Measurements from ENCODE around the gene DDN.

DDN gene

GRCh38 chr12:49013428-49013827 is 14.3 kb upstream of the DDN start:
- no peak for DNase-seq (ENCODE audit: low read depth)

DNA sequence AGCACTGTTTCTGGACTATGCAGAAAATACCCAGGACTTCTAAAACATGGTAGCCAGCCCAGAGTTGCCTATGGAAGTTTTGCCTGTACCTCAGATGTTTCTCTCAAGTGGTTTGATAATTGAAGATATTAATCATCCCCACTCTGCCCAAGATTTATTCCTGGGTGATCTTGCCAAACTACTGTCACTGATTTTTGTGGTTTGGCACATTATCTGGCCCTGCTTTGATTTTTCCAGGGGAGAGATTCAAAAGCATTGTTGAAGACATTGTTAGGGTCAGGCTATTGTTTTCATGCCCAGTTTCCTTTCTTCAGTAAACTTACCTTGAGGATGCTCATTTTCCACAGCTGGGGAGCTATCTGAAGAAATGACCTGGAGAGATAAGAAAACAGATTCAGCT is 13.6 kb upstream of the DDN start:
- no peak for DNase-seq (ENCODE audit: low read depth)

DNA sequence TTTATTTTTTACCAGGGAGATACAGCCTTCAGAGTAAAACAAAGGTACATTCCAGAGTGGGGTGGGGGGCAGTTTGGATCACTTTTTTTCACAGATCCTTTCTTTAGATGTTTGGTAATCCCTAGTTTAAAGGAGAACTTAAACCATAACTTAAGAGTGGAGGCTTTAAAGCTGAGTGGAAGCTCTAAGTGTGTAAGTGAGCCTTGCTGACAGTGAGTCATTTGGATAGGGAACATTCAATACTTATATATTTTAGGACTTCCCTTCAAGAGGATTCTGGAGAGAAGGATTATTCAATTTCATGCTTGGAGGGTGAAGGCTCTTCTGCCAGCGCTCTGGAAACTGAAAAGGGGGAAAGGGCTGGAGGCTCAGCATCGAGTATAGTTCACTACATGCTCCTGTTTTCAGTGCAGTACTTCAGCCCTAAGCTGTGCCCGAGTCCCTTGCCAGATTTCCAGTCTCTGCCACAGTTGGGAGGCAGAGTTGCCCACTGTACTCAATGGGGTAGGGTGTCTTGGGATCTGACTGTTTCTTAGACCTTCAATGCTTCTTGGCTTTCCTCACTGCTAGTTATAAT is 11.0 kb upstream of the DDN start:
- no peak for DNase-seq (ENCODE audit: low read depth)

DNA sequence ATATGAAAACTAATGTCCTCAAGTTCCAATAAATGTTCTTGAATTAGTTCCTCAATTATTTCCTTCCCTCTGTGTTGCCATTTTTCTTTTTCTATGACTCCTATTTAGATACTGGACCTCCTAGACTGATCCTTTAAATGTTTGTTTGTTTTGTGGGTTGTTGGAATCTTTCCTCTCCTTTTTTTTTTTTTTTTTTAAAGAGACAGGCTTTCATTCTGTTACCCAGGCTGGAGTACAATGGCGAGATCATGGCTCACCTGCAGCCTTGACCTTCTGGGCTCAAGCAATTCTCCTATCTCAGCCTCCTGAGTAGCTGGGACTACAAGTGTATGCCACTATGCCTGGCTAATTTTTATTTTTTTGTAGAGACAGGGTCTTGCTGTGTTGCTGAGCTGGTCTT is 9.8 kb upstream of the DDN start:
- no peak for DNase-seq (ENCODE audit: low read depth)

DNA sequence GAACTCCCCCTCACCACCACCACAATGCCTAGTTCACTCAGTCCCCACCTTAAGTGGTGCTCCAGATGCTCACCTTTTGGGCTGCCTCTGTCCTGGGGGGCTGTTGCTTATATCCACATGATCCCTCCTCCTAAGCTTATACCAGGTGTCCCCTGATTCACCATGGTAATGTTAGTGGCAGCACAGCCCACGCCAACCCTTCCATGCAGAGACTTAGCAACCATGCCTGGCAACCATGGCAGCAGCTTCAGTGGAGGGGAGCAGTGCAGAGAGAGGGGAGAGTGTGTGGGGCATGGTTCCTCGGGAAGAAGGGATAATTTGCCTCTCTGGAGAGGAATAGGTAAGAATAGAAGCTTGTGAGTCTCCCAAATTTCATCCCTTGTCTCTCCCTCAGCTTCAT is 1.2 kb upstream of the DDN start:
- DNase-seq (ENCODE audit: low read depth): no peak

GRCh38 chr12:48998497-48999353 is 450 bp downstream of the DDN start:
- no peak for DNase-seq (ENCODE audit: low read depth)

GRCh38 chr12:48997719-48998496 is 1.3 kb downstream of the DDN start:
- DNase-seq (ENCODE audit: low read depth): no peak

- DNase-seq (ENCODE audit: low read depth): no peak
These were observed 2.1 kb downstream of the DDN start for GRCh38 chr12:48996794-48997718.

DNA sequence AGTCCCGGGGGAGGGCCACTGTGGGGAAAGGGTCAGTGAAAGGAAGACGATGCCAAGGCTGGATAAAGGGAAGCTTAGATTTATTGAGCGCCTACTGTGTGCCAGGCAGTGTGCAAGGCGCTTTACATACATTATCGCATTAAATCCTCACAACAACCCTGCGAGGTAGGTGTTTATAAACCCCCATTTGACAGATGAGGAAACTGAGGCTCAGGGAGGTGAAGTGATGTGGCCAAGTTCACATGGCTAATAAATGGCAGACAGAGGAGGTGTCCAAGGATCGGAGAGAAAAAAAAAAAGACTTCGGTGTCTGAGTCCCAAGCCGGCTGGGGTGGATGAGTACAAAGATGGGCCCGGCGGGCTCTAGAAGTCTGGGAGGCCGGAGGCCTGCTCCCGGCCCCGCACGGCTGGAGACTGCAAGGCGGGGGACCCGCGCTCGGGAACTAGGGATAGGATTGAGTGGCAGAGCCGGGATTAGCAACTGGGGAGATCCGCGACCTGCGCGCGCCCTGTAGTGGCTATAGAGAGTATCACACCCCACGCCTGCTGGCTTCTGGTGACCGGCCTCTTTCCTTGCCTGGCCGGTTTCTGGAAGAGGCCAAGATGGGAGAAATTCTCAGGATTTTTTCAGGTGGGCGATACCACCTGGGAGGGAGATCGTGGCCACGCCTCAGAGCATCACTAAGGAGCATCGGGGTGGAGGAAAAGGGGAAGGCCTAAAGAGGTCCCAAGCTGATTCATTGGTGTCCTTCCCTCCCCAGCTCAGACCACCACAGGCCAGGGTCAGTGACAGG is 3.9 kb downstream of the DDN start:
- DNase-seq (ENCODE audit: low read depth): no peak

DNA sequence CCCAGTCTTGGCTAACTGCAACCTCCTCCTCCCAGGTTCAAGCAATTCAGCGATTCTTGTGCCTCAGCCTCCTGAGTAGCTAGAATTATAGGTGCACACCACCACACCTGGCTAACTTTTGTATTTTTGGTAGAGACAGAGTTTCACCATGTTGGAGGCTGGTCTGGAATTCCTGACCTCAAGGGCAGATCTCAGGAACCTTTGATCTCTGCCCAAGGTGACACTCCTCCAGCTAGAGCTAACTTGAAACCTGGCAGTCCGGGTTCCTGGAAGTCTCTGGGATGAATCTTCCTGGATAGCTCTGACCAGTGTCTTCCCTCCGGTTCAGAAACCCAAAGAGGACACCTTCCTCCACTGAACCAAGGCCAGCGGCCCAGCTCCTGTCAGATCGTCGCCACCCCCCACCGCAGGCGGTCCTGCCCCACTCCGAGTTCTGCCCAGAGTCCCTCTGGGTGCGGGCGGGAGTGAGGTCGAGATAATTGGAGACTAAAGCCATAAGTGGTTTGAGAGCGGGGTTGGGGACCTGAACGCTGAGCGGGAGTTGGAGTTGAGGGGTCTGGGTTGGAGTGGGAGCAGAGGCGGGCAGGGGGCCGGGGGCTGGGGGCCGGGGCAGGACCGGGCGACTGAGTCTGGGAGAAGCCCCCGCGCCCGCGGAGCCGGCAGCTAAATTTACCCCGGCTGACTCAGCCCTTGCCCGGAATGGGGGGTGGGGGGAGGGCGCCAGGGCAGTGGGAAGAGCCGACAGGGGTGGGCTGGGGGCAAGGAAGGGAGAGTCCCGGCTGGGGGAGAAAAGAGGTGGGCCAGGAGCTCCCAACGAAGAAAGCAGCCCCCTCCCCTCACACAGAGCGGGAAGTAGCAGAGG is 4.7 kb downstream of the DDN start:
- DNase-seq (ENCODE audit: low read depth): no peak

DNA sequence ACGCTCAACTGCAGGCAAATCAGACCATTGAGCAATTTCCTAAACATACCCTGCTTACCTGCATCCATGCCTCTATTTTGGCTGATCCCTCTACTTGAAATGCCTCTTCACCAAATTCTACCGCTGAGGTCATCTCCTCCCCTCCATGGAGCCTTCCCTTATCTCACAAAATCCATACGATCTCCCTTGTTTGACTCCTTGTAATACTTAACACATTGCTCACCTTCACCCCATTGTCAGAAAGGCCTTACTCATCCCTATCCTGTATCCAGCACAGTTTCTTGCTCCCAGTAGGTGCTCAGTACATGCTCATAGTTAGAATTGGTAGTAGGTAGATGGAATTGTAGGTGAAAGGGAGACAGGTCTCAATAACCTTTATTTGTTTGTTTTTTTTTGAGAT is 5.4 kb downstream of the DDN start:
- DNase-seq (ENCODE audit: low read depth): no peak

DNA sequence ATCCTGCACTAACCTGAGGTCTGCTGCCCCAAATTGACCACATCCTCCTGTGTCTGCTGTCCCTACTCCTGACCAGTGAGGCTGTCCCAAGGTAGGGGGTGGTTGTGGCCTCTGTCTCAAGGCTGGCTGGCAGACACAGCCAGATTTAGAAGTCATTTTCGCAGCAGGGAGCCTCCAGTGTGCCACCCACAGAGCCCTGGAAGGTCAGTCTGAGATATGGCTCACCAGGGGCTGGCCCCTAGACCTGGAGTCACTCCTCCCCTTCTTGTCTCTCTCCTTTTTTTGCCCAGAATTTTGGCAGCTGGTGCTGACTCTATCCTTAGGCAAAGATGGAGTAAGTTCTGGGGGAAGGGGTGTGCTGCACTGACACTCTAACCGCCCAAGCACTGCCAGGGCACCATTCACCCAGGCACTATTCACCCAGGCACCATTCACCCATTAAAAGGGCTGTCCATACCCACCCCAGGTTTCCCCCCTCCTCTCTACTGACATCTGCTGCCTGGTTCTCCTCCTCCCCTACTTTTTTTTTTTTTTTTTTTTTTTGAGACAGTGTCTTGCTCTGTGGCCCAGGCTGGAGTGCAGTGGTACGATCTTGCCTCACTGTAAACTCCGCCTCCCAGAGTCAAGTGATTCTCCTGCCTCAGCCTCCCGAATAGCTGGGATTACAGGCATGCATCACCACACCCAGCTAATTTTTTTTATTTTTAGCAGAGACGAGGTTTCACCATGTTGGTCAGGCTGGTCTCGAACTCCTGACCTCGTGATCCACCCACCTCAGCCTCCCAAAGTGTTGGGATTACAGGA is 7.7 kb downstream of the DDN start:
- no peak for DNase-seq (ENCODE audit: low read depth)

DNA sequence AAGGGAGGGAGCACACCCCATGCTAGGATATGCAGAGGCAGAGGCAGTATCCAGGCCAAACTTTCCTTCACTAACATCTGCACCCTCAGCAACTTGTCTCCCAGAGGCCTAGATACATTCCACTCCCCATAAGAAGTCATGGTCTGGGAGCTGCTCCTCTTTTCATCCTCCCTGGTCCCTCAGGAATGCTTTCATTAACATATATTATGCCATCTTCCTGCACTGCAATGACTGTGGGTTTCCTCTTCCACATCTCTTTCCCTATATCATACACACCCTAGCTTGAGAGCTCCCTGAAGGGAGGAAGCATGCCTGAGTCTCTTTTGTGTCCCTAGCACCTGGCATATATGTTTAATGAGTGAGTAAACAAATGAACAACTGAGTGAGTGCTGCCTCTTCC is 8.6 kb downstream of the DDN start:
- DNase-seq (ENCODE audit: low read depth): no peak

DNA sequence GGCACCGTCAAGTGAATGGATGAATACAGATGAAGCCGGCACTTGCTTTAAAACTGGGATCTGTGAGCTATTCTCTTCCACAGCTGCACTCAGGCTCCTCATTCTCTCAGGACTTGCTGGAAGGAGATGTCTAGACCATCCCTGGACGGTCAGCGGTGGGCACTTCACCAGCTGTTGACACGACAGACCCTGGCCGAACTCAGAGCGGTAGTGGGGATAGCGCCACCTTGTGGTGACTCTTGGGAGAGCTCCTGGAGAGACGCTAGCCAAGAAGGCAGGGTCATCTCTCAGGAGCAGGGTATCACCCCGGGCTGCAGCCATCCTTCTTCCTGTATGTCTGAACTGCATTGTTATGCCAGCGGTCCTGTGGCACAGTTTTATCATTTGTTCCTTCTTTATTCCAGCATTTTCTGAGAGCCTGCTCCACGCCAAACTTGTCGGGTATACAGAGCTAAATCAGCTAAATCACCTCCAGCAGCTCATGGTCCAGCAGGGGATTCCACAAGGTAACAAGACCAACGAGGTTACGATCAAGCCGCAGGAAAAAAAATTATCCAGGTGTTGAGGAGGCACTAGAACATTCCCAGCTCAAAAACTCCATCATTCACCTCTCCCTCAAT is 11.0 kb downstream of the DDN start:
- peak; percentile 62 for DNase-seq (ENCODE audit: low read depth)

GRCh38 chr12:48986720-48987291 is 12.4 kb downstream of the DDN start:
- no peak for DNase-seq (ENCODE audit: low read depth)

GRCh38 chr12:48985901-48986300 is 13.3 kb downstream of the DDN start:
- DNase-seq (ENCODE audit: low read depth): no peak

DNA sequence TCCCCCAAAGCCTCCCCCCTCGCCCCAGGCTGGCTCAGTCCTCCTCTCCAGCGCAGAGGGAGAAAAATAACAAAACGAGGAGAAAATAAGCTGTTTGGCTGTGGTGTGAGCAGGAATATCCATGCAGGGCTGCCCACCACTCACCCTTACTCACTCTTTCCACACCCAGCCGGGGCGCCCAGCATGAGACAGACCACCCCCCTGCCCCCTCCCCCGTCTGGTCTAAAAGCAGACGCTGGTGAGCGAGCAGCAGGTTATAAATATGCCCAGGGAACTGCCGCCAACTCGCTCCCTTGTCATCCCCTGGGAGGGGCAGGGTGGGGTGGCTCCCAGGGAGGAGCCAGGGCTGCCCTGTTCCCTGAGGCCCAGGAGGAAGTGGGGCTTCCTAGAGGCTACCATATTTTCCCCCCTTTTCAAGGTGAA is 13.7 kb downstream of the DDN start:
- DNase-seq (ENCODE audit: low read depth): no peak

- no peak for DNase-seq (ENCODE audit: low read depth)
These were observed 16.6 kb downstream of the DDN start for GRCh38 chr12:48982397-48983080.
